HG03025 (cell line): ENCODE measurements around the gene CGB5.

ENCODE experiments used
- ATAC-seq: cut with Tn5 transposase; IDR thresholded peaks from one replicate; pipeline ENCODE4 v1.9.1; 2021; ENCODE audit warnings: mild to moderate bottlenecking, moderate library complexity; ENCODE audit not compliant: unreplicated experiment, low FRiP score

Gene CGB5

GRCh38 chr19:49085020-49085867, 41.6 kb downstream of the CGB5 start, which contains the start of gene SNRNP70:
Gene SNRNP70, plus strand, starts transcription at chr19:49085451. Its CDS starts 964 bp downstream, at chr19:49086415.
- peak; percentile 86 for ATAC-seq

GRCh38 chr19:49085868-49086232, 42.2 kb downstream of the CGB5 start:
- ATAC-seq, result no peak

- ATAC-seq, result no peak
Observed at GRCh38 chr19:49086296-49086695, 42.6 kb downstream of the CGB5 start.

GRCh38 chr19:49091391-49092038, 47.9 kb downstream of the CGB5 start:
- ATAC-seq, result no peak

DNA sequence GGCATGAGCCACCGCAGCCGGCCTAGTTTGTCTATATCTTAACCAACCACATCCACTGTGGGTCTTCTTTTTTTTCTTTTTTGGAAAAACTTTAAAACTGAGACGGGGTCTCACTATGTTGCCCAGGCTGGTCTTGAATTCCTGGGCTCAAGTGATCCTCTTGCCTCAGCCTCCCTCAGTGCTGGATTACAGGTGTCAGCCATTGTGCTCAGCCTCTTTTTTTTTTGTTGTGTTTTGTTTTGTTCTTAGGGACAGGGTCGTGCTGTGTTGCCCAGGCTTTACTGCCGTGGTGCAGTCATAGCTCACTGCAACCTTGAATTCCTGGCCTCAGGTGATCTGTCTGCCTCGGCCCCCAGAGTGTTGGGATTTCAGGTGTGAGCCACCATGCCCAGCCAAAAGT, 49.0 kb downstream of the CGB5 start:
- no peak for ATAC-seq
